Adrenal gland (tissue), 12 donors: ENCODE measurements around the gene UVRAG. TPM values are rescaled to one million over a fixed set of nuclear protein-coding genes. Genes with fewer than 3 reads are reported as not detected.

Source experiments
- DNase-seq, 7 donors: peaks; one replicate each; pipeline ENCODE4 v3.0.0-alpha.2; 2019 to 2020
- H3K27ac ChIP-seq, 5 donors: fragments of 200-600 bp; sonication (generic) in 4 of 5; 1 replicate in 3 of 5; 2 replicates in 2 of 5; pipeline versions ENCODE4 v1.5.1 to v1.8.0; 2016 to 2020; ENCODE audit warnings: mild to moderate bottlenecking in 1 of 5
- H3K27me3 ChIP-seq: fragments of 200-600 bp; 2 replicates; pipeline ENCODE4 v1.8.0; 2021
- H3K36me3 ChIP-seq, 2 donors: fragments of 200-600 bp; replicated peaks in 1 of 2; 1 replicate in 1 of 2; 2 replicates in 1 of 2; pipeline versions ENCODE4 v1.5.1 to v1.8.0; 2018 to 2022
- H3K4me1 ChIP-seq, 2 donors: fragments of 200-600 bp; replicated peaks in 1 of 2; 1 replicate in 1 of 2; 2 replicates in 1 of 2; pipeline versions ENCODE4 v1.5.1 to v1.8.0; 2018 to 2021
- H3K4me3 ChIP-seq, 4 donors: fragments of 200-600 bp; sonication (generic) in 3 of 4; one replicate each; pipeline ENCODE4 v1.5.1; 2016 to 2018
- H3K9me3 ChIP-seq, 3 donors: fragments of 200-600 bp; sonication (generic) in 1 of 3; replicated peaks in 1 of 3; 1 replicate in 2 of 3; 2 replicates in 1 of 3; pipeline versions ENCODE4 v1.5.1 to v1.8.0; 2016 to 2021
- POLR2A ChIP-seq, 2 donors: fragments of 450-650 bp; IDR thresholded peaks; one replicate each; pipeline ENCODE4 v1.6.1; 2017; ENCODE audit warnings: antibody characterized with exemption in 2 of 2, mild to moderate bottlenecking in 2 of 2, moderate library complexity in 1 of 2
- WGBS, 4 donors: extraction: QIAGEN DNeasy Blood & Tissue Kit in 2 of 4; methylation state at CpG; one replicate each; pipeline versions ENCODE4 v1.1.5 to v1.1.7; 2013 to 2017; 5-methylcytosine and 5-hydroxymethylcytosine counted together
- intact Hi-C, 2 donors: fragments of 100-400 bp; cut with DNase I; formaldehyde crosslinking; loops; one replicate each; pipeline versions ENCODE4 v1.14.1 to v1.15.0; 2022 to 2023
- polyA plus RNA-seq, 3 donors: library from polyadenylated mRNA; stranded (reverse); fragments of 200-250 nt in 2 of 3; fragments of 350-450 nt in 1 of 3; fragmentation: Illumina TruSeq in 1 of 3; extraction: RNeasy Lipid Tissue Mini Kit (QIAGEN cat#74804) in 1 of 3; gene quantifications; one replicate each; pipeline ENCODE4 v1.2.3, GENCODE V29; 2013 to 2014
- total RNA-seq, 9 donors: library from RNA; depleted of rRNA in 4 of 9; stranded (reverse); fragments of >200 nt in 4 of 9; fragments of 120-200 nt in 1 of 9; fragmentation: NEBNext Ultra II Directional in 1 of 9; extraction: Animal tissue kit (Norgen Biotek cat#: 25700) in 1 of 9; gene quantifications; one replicate each; pipeline versions ENCODE4 v1.1.0 to v1.2.4, GENCODE V29; 2013 to 2023
- TF ChIP-seq, protein P1 (sequence below), 6 experiments: fragments of 450-650 bp in 4 of 6; fragments of 200-600 bp in 2 of 6; sonication (generic) in 1 of 6; IDR thresholded peaks; 1 replicate in 5 of 6; 2 replicates in 1 of 6; pipeline versions ENCODE4 v1.5.1 to v1.8.0; 2016 to 2021; ENCODE audit warnings: antibody characterized with exemption in 6 of 6, mild to moderate bottlenecking in 2 of 6, moderate library complexity in 1 of 6
- donor health status: healthy with polysubstance abuse.
- donor health status: Bipolar disorder and iron deficiency.
- donor health status: DM: yes; HTN: yes; CAD: no.
- donor health status: DM: no; HTN: no; CAD: no.
- donor health status: DM: no; HTN: no; CAD: no.
- donor health status: DM: yes; HTN: yes; CAD: no.

UVRAG gene
- total and polyA plus RNA-seq, 12 donors = 10.9 to 61.4 (median 28.5) TPM

GRCh38 chr11:75841739-75842138, 26.7 kb downstream of the UVRAG start:
- TF ChIP-seq, protein P1, sequence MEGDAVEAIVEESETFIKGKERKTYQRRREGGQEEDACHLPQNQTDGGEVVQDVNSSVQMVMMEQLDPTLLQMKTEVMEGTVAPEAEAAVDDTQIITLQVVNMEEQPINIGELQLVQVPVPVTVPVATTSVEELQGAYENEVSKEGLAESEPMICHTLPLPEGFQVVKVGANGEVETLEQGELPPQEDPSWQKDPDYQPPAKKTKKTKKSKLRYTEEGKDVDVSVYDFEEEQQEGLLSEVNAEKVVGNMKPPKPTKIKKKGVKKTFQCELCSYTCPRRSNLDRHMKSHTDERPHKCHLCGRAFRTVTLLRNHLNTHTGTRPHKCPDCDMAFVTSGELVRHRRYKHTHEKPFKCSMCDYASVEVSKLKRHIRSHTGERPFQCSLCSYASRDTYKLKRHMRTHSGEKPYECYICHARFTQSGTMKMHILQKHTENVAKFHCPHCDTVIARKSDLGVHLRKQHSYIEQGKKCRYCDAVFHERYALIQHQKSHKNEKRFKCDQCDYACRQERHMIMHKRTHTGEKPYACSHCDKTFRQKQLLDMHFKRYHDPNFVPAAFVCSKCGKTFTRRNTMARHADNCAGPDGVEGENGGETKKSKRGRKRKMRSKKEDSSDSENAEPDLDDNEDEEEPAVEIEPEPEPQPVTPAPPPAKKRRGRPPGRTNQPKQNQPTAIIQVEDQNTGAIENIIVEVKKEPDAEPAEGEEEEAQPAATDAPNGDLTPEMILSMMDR (IDR thresholded peaks at IDR 0.05) = no peak
- TF ChIP-seq POLR2A (IDR thresholded peaks at IDR 0.05) = no peak
- 77 to 85% (median 81%) methylated on average over 2 of the region's 2 CpGs for WGBS, 4 donors
- peak in 1 of 7 donors; percentile 24 for DNase-seq
- intact Hi-C loops = no loop called here
- H3K9me3 ChIP-seq = no peaks in the 10 kb centered on the region
- H3K27ac ChIP-seq = no peak overlapping the region
- H3K4me3 ChIP-seq = no peak overlapping the region
- H3K36me3 ChIP-seq = no peaks in the 10 kb centered on the region
- no peaks in the 10 kb centered on the region for H3K27me3 ChIP-seq
- peaks cover 22 to 27% of the 10 kb centered on the region in 2 donors for H3K4me1 ChIP-seq

- intact Hi-C loops = no loop called here
- Histone ChIP-seq H3K9me3 (no peaks in the 10 kb centered on the region), H3K27ac (no peak overlapping the region), H3K27me3 (no peaks in the 10 kb centered on the region), H3K4me1 (peaks cover 13 to 20% of the 10 kb centered on the region in 2 donors), H3K4me3 (no peak overlapping the region), H3K36me3 (no peaks in the 10 kb centered on the region)
- TF ChIP-seq, protein P1 (IDR thresholded peaks at IDR 0.05) = no peak
- TF ChIP-seq POLR2A (IDR thresholded peaks at IDR 0.05) = no peak
- no peak for DNase-seq
These were observed 30.3 kb downstream of the UVRAG start for GRCh38 chr11:75845324-75845723.

DNA sequence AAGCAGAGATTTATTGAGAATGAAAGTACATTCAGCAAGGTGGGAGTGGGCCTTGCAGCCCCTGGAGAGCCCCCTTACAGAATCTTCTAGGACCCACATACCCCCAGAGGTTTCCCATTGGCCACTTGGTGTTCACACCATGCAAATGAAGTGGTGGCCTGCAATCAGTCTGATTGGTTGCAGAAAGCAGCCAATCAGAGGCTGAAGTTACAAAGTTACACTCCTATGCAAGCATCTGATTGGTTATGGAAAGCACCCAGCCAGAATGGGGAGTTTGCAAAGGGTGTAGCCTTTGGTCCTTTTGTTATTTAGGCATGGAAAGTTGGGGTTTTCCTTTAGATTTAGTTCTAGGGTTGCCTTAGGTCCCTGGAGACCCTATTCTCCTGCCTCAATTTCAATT, 34.9 kb downstream of the UVRAG start:
- Histone ChIP-seq H3K27me3 (no peaks in the 10 kb centered on the region), H3K27ac (peak overlapping the region in 3 of 5 donors; percentile 33 to 80 (median 74)), H3K4me3 (no peak overlapping the region), H3K9me3 (no peaks in the 10 kb centered on the region), H3K36me3 (no peaks in the 10 kb centered on the region), H3K4me1 (peaks cover 14 to 19% of the 10 kb centered on the region in 2 donors)
- intact Hi-C loops = no loop called here
- TF ChIP-seq, protein P1 (IDR thresholded peaks at IDR 0.05) = no peak
- no peak for TF ChIP-seq POLR2A (IDR thresholded peaks at IDR 0.05)
- no peak for DNase-seq

DNA sequence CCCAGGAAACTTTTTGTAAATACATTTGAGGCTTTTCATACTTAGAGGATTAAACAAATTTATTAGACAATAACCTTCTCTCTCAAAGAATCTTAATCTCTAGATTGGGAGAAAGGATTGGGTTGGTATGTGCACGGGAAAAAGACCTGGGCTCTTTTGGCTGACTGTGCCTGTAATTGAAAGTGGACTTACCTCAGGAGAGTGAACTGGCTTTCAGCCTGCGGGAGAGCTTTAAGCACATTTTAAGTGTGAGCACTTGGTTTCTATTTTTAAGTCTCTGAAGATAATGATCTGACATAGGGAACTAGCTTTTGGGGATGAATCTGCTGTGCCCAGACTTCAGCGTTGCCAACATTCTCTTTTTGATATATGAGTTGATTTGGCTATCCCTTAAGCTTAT, 35.8 kb downstream of the UVRAG start:
- no peaks in the 10 kb centered on the region for H3K36me3 ChIP-seq
- peak in 3 of 7 donors; percentile 27 to 40 (median 29) for DNase-seq
- H3K27ac ChIP-seq = peak overlapping the region in 4 of 5 donors; percentile 33 to 80 (median 55)
- intact Hi-C loops = no loop called here
- H3K4me1 ChIP-seq = peaks cover 14 to 19% of the 10 kb centered on the region in 2 donors
- WGBS, 4 donors = 11 to 16% (median 15%) methylated on average over 3 of the region's 3 CpGs
- H3K4me3 ChIP-seq = peak overlapping the region in 1 of 4 donors; percentile 25
- H3K9me3 ChIP-seq = no peaks in the 10 kb centered on the region
- TF ChIP-seq POLR2A (IDR thresholded peaks at IDR 0.05) = no peak
- TF ChIP-seq, protein P1 (IDR thresholded peaks at IDR 0.05) = no peak
- H3K27me3 ChIP-seq = no peaks in the 10 kb centered on the region
